Stimulated activated CD8-positive, alpha-beta memory T cell treated with anti-CD3 and anti-CD28 coated beads, Interleukin-4, amount 100 ng/mL, for 1 hour (primary cell): ENCODE measurements around the gene PTPRK.

ENCODE experiments used
- DNase-seq, 2 donors: peaks; one replicate each; pipeline ENCODE4 v3.0.0-alpha.2; 2020; ENCODE audit warnings: low read depth in 2 of 2, low spot score in 1 of 2

PTPRK gene

DNA sequence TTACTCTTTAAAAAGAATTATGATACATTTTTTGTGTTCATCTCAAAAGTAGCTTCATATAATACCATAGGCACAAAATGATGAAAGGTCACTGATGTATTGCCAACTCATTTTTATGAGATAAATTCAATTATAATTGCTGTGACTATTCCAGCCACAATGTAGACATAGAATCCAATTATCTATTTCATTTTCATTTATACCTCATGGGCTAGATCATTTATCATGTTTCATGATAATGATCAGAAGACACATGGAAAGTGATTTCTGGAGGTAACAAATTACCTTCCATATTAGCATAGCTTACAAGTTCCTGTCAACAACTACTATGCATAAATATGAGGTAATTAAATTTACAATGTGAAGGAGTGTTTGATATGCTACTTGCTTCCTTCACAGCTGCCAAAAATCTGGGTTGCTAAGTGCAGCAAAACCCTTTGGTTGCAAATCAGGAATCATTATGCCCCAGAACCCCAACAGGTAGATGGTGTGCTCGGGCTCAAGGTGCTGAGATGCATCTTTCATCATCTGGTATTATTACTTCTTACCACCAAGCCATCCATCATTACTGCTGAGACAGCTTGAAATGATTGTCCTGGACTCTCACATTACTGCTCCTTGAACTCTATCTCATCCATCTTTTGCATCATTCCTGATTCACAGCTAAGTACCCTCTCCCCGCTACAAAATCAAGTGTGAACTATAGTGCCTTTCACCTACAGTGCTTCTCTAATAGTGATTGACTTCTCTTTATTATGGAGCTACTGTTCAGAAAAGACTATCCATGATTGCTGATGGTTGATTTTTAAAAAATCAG lies 313.6 kb downstream of the PTPRK start:
- DNase-seq = no peak

- DNase-seq = no peak
These were observed 315.8 kb downstream of the PTPRK start for GRCh38 chr6:128204616-128205015.

- DNase-seq = no peak
These were observed 318.1 kb downstream of the PTPRK start for GRCh38 chr6:128202169-128202765.

- no peak for DNase-seq
These were observed 319.6 kb downstream of the PTPRK start for GRCh38 chr6:128200789-128201188.

- DNase-seq = no peak
These were observed 320.9 kb downstream of the PTPRK start for GRCh38 chr6:128199461-128199860.

DNA sequence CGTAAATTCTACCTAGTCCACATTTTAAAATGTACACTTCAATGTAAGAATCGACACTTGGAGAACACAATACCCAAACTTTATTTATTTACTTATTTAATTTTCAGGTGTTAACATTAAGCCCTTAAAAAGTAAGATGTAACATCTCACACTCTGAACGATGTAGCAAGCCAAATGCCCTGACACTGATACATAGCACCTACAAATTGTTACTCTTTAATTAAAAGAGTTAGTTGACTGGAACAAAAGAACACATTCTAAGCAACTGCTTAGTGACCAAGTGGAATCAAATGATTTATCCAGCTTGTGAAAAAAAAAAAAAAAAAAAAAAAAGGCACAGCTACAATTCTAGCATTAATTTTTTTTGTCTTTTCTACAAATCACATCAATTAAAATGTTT lies 327.4 kb downstream of the PTPRK start:
- DNase-seq = no peak

DNA sequence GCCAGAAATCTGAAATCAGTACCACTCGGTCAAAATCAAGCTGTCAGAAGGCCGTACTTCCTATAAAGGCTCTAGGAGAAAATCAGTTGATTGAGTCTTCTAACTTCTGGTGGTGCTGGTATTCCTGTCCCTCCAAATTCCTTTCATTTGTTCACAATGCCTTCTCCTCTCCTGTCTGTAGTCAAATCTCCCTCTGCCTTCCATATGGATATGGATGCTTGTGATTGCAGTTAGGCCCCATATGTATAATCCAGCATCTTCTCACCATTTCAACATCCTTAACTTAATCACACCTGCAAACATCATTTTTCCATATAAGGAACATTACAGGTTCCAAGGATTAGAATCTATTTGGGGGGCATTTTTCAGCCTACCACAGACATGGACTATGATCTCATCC lies 331.7 kb downstream of the PTPRK start:
- no peak for DNase-seq

DNA sequence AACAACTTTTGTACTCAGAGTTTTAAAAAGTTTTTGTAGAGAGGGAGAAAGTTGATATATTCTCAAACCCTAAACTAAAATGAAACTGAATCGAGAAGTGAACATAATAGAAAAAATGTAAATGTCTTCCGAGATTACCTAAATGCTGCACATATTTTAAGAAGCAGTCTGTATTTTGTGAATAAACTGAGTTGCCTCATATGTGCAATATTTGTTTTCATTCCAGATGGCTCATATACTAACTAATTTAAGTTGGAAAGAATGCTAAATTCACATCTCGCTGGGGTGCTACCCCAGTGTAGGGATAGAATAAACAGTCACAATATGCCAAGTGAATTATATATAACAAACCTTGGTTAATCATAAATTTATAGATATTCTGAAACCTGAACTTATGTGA lies 333.7 kb downstream of the PTPRK start:
- no peak for DNase-seq

GRCh38 chr6:128179876-128180438 lies 340.4 kb downstream of the PTPRK start:
- no peak for DNase-seq

- DNase-seq = no peak
These were observed 345.7 kb downstream of the PTPRK start for GRCh38 chr6:128174724-128175123.

DNA sequence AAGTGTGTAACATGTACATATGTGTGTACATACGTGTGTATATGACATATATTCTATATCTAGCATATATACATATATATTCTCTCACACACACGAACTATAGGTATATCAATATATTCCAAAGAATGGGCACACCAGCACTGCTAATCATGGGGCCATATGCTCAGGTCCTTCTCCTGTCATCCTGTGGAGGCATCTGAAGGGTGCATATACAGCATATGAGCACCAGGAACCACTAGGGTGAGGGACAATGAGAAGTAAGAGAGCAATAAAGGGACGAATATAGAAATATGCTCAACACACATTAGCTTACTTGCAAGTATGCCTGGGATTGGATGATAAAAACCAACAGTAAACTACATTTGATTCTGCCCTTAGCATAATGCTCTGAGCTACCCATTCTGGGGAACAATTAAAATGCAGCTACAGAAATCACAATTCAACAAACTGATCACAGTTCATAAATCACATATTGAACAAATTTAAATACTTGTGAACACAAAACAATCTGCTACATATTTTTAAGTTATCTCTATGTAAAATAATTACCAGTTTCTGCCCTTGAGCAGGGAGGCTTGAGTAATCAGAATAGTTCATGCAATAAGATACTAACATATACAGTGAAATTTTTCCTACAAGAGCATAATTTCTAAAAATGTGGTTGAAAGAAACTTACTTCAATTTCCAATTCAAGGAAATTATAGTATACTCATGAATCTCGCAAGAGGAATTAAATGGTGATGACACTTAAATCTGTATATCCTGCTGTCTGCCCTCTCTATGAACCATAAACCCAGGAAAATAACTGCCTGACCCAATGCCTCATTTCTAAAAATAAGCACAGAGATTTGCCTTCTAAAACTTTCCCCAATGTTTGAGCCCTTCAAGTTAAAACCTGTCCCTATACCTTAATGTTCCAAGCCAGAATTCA lies 347.4 kb downstream of the PTPRK start:
- DNase-seq = no peak

DNA sequence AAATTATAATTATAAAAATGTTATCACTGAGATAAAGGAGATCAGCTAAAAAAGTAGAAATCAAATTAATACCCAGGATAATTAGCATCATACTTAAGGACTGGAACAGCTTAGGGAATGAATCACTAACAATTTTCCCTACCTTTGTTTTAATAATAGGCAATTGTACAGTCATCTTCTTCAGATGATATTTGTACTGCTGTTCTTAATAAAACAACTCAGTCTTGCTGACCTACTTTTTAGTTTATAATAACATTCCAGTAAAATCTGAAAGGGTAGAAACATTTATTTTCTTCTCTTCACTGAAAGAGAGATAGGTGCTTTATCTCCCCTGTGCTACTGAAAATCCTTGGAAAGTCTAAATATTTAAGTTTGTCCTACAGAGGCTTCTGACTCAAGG lies 348.3 kb downstream of the PTPRK start:
- DNase-seq = no peak

- DNase-seq = no peak
These were observed 349.2 kb downstream of the PTPRK start for GRCh38 chr6:128171182-128171581.

DNA sequence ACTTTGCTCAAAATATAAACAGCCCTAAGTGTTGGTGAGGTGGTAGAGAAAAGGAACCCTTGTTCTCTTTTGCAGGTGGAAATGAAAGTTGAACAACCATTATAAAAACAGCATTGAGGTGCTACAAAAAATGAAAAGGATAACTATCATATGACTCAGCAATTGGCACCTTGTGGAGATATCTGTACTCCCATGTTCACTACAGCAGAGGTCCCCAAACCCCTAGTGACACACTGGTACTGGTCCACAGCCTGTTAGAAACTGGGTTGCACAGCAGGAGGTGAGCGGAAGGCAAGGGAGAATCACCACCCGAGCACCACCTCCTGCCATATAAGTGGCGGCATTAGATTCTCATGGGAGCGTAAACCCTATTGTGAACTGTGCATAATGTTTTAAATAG lies 352.2 kb downstream of the PTPRK start:
- no peak for DNase-seq

GRCh38 chr6:128167552-128167951 lies 352.8 kb downstream of the PTPRK start:
- no peak for DNase-seq

- no peak for DNase-seq
These were observed 356.1 kb downstream of the PTPRK start for GRCh38 chr6:128164254-128164653.

GRCh38 chr6:128162423-128162822 lies 358.0 kb downstream of the PTPRK start:
- DNase-seq = no peak

DNA sequence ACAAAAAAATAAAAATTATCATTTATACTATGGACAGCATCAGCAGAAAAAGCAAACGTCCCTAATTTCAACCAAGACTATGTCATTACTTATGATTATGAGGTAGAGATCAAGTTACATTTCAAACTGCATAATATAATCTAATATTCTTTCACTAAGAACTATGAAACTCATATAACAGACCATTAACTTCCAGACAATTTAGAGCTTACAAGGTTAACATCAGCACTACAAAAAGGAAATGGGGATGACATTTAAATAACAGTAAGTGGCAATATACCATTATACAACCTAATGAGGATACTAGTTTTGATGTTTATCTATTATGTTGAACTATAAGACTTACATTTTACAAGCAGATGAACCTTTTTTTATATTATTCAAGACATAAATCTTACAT lies 358.6 kb downstream of the PTPRK start:
- no peak for DNase-seq

DNA sequence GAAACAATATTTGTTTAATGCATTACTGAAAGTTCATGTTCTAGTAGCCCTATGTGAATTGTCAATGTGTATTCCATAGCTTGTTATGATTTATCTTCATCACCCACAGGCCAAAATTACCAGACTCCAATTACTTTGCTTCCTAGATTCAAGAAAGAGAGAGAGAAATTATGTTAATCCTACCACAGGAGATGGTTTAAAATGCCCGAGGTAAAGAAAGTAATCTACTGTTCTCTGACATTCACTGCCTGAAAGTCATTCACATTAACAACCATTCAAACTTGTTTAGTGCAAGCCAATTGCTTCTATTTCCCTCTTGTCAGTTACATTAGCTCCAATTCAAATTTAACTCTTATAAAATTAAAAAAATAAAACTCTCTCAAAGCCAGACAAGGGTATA lies 359.1 kb downstream of the PTPRK start:
- no peak for DNase-seq

DNA sequence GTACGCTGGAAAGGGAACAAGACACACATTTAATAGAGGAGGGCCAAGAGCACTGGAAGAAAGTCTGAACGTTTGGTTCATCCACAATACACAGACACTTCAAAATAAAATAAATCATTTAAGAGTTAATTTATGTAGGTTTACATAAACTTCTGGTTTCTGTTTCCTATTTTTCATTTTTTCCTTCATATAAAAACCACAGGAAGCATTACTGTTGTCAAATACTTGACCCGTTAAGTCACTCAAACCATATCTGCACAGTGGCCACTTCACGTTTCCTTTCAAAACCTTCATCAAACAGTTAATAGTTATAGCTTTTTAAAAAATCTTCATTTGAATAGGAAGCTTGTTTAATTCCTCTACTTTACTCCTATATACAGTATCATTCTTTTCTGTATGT lies 361.9 kb downstream of the PTPRK start:
- DNase-seq = no peak

DNA sequence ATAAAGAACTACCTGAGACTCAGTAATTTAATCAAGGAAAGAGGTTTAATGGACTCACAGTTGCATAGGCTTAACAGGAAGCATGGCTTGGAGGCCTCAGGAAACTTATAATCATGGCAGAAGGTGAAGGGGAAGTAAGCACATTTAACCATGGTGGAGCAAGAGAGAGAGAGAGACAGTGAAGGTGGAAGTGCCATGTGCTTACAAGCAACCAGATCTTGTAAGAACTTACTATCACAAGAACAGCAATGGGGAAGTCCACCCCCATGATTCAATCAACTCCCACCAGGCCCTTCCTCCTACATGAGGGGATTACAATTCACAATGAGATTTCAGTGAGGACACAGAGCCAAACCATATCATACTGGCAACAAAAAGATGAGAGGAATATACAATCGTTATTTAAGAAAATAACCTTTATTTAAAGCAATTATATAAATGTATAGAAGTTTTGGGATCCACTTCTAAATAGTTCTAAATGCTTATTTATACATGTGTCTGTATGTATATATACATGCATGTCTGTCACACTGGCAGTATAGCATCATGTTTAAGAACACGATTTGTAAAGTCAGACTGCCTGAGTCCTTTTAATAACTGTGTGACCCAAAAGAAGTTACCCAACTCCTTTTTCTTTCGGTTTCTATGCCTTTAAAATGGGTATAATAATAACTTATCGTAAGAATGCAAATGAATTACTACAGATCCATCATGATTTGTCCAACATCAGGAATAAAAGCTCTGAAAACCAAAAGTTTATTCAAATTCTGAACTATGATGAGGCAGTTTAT lies 363.9 kb downstream of the PTPRK start:
- DNase-seq = no peak
